Endothelial cell (in vitro differentiated cells): ENCODE measurements around the gene LOXL1. TPM values are rescaled to one million over a fixed set of nuclear protein-coding genes. Genes with fewer than 3 reads are reported as not detected.

Experiments
- DNase-seq: peaks from one replicate; pipeline ENCODE4 v3.0.0; 2021; ENCODE audit warnings: low spot score
- H3K27ac Mint-ChIP-seq: one replicate; pipeline ENCODE4 v1.8.0; 2021; ENCODE audit warnings: mixed read lengths, inconsistent platforms; ENCODE audit not compliant: unreplicated experiment
- H3K27me3 Mint-ChIP-seq: one replicate; pipeline ENCODE4 v1.8.0; 2021; ENCODE audit warnings: mild to moderate bottlenecking, moderate library complexity, mixed read lengths, inconsistent platforms; ENCODE audit not compliant: unreplicated experiment
- H3K36me3 Mint-ChIP-seq: one replicate; pipeline ENCODE4 v1.8.0; 2021; ENCODE audit warnings: mild to moderate bottlenecking, low read depth, mixed read lengths, inconsistent platforms; ENCODE audit not compliant: unreplicated experiment
- H3K4me1 Mint-ChIP-seq: one replicate; pipeline ENCODE4 v1.8.0; 2021; ENCODE audit warnings: mild to moderate bottlenecking, mixed read lengths, inconsistent platforms; ENCODE audit not compliant: unreplicated experiment
- H3K4me3 Mint-ChIP-seq: one replicate; pipeline ENCODE4 v1.8.0; 2021; ENCODE audit warnings: mild to moderate bottlenecking, mixed read lengths, inconsistent platforms; ENCODE audit not compliant: unreplicated experiment
- H3K9me3 Mint-ChIP-seq: one replicate; pipeline ENCODE4 v1.8.0; 2021; ENCODE audit warnings: mixed read lengths, inconsistent platforms; ENCODE audit not compliant: unreplicated experiment
- CTCF ChIP-seq: fragments of 200-600 bp; sonication (generic); IDR thresholded peaks from one replicate; pipeline ENCODE4 v1.5.0; 2021; ENCODE audit warnings: antibody characterized with exemption; ENCODE audit not compliant: unreplicated experiment
- total RNA-seq: library from RNA; stranded (reverse); fragmentation: NEBNext Ultra II Directional; extraction: Animal tissue kit (Norgen Biotek cat#: 25700); gene quantifications from one replicate; pipeline ENCODE4 v1.2.1, GENCODE V29; 2021; ENCODE audit not compliant: unreplicated experiment

LOXL1 gene
- total RNA-seq, 1 donor from 2014 or later, result 156 TPM

GRCh38 chr15:73987250-73987649 is 61.0 kb downstream of the LOXL1 start:
- no peak for TF ChIP-seq CTCF
- H3K4me3 Mint-ChIP-seq, result peak overlapping the region; percentile 6
- peaks cover 15% of the 10 kb centered on the region for H3K36me3 Mint-ChIP-seq
- H3K9me3 Mint-ChIP-seq, result no peaks in the 10 kb centered on the region
- H3K4me1 Mint-ChIP-seq, result peaks cover 38% of the 10 kb centered on the region
- H3K27me3 Mint-ChIP-seq, result peaks cover 10% of the 10 kb centered on the region
- DNase-seq, result no peak
- H3K27ac Mint-ChIP-seq, result no peak overlapping the region

GRCh38 chr15:73987681-73988444 is 61.6 kb downstream of the LOXL1 start:
- H3K4me1 Mint-ChIP-seq, result peaks cover 42% of the 10 kb centered on the region

GRCh38 chr15:73988445-73988969 is 62.2 kb downstream of the LOXL1 start:
- DNase-seq, result no peak
- peaks cover 10% of the 10 kb centered on the region for H3K27me3 Mint-ChIP-seq
- no peak overlapping the region for H3K27ac Mint-ChIP-seq
- H3K4me1 Mint-ChIP-seq, result peaks cover 43% of the 10 kb centered on the region
- H3K9me3 Mint-ChIP-seq, result no peaks in the 10 kb centered on the region
- H3K4me3 Mint-ChIP-seq, result no peak overlapping the region
- TF ChIP-seq CTCF, result no peak
- H3K36me3 Mint-ChIP-seq, result peaks cover 15% of the 10 kb centered on the region

More at GRCh38 chr15:73987681-73988444, 61.6 kb downstream of the LOXL1 start:
- no peak for TF ChIP-seq CTCF
- peaks cover 10% of the 10 kb centered on the region for H3K27me3 Mint-ChIP-seq
- no peak overlapping the region for H3K27ac Mint-ChIP-seq
- DNase-seq, result no peak
- H3K4me3 Mint-ChIP-seq, result peak overlapping the region; percentile 6
- H3K36me3 Mint-ChIP-seq, result peaks cover 15% of the 10 kb centered on the region
- no peaks in the 10 kb centered on the region for H3K9me3 Mint-ChIP-seq

- Mint-ChIP-seq H3K27me3 (peaks cover 12% of the 10 kb centered on the region), H3K4me3 (no peak overlapping the region), H3K9me3 (no peaks in the 10 kb centered on the region), H3K27ac (no peak overlapping the region), H3K4me1 (peaks cover 46% of the 10 kb centered on the region), H3K36me3 (peaks cover 10% of the 10 kb centered on the region)
- DNase-seq, result no peak
- no peak for TF ChIP-seq CTCF
Observed at GRCh38 chr15:73989001-73989798, 62.9 kb downstream of the LOXL1 start.
